NCI-H748 (cell line): ENCODE data around the gene CRYBB3.
"Not testable (repeated sequence)": the region's sequence is repeated elsewhere in the genome, so short reads cannot be mapped to it uniquely, and the experiment has no call there.

Experiments used
- DNase-seq: peaks from one replicate; lab custom pipeline; 2025; ENCODE audit not compliant: unreplicated experiment; lab: John Stamatoyannopoulos, UW

Gene CRYBB3

GRCh38 chr22:25238058-25238457 is 38.4 kb downstream of the CRYBB3 start:
- not testable (repeated sequence) for DNase-seq

- not testable (repeated sequence) for DNase-seq
These were observed 55.5 kb downstream of the CRYBB3 start for GRCh38 chr22:25255169-25255568.
